Thoracic aorta (tissue), 2 donors: ENCODE results near the gene PEX3. TPM values are rescaled to one million over a fixed set of nuclear protein-coding genes. Genes with fewer than 3 reads are reported as not detected.

Experiments
- ATAC-seq: fragments of 150-250 bp; one replicate; pipeline ENCODE4 v1.8.0; 2017; ENCODE audit warnings: low read depth; ENCODE audit not compliant: insufficient number of reproducible peaks, low FRiP score
- DNase-seq: peaks from one replicate; pipeline ENCODE4 v3.0.0-alpha.2; 2020; ENCODE audit warnings: low spot score
- H3K27ac ChIP-seq, 2 donors: fragments of 200-600 bp; sonication (generic); 1 replicate in 1 of 2; 2 replicates in 1 of 2; pipeline ENCODE4 v1.5.1; 2016; ENCODE audit warnings: mild to moderate bottlenecking in 2 of 2, moderate library complexity in 2 of 2
- H3K27me3 ChIP-seq: fragments of 200-600 bp; sonication (generic); replicated peaks from 2 replicates; pipeline ENCODE4 v1.6.0; 2016; ENCODE audit warnings: mild to moderate bottlenecking; ENCODE audit not compliant: insufficient read depth
- H3K36me3 ChIP-seq: fragments of 200-600 bp; sonication (generic); one replicate; pipeline ENCODE4 v1.5.1; 2016
- H3K4me1 ChIP-seq, 2 donors: fragments of 200-600 bp; sonication (generic); 1 replicate in 1 of 2; 2 replicates in 1 of 2; pipeline versions ENCODE4 v1.5.1 to v1.6.0; 2016; ENCODE audit warnings: low read depth in 2 of 2, mild to moderate bottlenecking in 1 of 2; ENCODE audit not compliant: control insufficient read depth in 1 of 2
- H3K4me3 ChIP-seq: fragments of 200-600 bp; sonication (generic); 2 replicates; pipeline ENCODE4 v1.5.1; 2016; ENCODE audit warnings: mild to moderate bottlenecking
- H3K9me3 ChIP-seq: fragments of 200-600 bp; sonication (generic); 2 replicates; pipeline ENCODE4 v1.5.1; 2016
- CTCF ChIP-seq: fragments of 200-600 bp; sonication (generic); IDR thresholded peaks from one replicate; pipeline ENCODE4 v1.5.1; 2019; ENCODE audit warnings: antibody characterized with exemption
- total RNA-seq, 2 donors: library from RNA; depleted of rRNA; stranded (reverse); fragments of >200 nt; gene quantifications; one replicate each; pipeline versions ENCODE4 v1.1.0 to v1.2.3, GENCODE V29; 2016

Gene PEX3
- total RNA-seq, 2 donors from 2014 or later: 11.4 to 16.2 TPM

DNA sequence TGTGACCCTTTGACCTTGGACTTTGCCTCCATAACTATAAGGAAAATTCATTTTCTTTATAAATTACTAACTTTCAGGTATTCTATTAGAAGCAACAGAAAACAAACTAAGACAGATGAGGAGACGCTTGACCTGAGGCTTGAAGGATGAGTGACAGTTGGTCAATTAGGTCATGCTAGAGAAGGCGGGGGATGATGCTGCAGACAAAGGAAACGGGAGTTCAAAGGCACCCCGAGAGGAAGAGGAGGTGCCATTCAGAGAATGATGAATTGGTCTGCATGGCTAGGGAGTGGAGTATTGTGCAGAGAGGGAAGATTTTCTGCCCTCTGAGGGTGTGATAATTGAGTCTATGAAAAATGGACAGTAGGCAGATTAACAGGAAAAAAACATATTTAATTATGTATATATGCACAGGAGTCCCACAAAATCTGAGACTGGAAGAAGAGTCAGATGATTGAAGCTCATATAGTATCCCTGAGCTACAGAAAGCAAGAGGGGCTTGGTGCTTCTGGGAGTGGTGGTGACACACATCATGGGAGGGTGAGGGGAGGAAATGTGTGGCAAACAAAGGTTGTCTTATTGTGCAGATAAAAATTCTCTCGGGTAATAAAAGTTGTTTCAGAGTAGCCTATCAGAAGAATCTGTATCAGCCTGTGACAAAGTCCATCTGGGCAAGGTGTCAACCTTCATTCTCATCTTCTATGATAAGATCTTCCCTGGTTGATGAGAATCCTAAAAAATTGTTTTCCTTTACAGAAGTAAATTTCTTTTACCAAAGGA, 81.3 kb downstream of the PEX3 start:
- Histone ChIP-seq H3K36me3 (no peaks in the 10 kb centered on the region), H3K27ac (no peak overlapping the region), H3K27me3 (no peaks in the 10 kb centered on the region), H3K4me1 (peaks cover 0 to 3% of the 10 kb centered on the region in 2 donors), H3K4me3 (no peak overlapping the region), H3K9me3 (no peaks in the 10 kb centered on the region)
- ATAC-seq (no peak), DNase-seq (no peak)
- TF ChIP-seq CTCF: no peak

- H3K36me3 ChIP-seq: no peaks in the 10 kb centered on the region
- no peaks in the 10 kb centered on the region for H3K27me3 ChIP-seq
- no peak overlapping the region for H3K4me3 ChIP-seq
- no peak for TF ChIP-seq CTCF
- H3K9me3 ChIP-seq: no peaks in the 10 kb centered on the region
- peaks cover 5 to 11% of the 10 kb centered on the region in 2 donors for H3K4me1 ChIP-seq
- no peak overlapping the region for H3K27ac ChIP-seq
- DNase-seq (no peak), ATAC-seq (no peak)
Measured at GRCh38 chr6:143535189-143535614, 84.6 kb downstream of the PEX3 start.

DNA sequence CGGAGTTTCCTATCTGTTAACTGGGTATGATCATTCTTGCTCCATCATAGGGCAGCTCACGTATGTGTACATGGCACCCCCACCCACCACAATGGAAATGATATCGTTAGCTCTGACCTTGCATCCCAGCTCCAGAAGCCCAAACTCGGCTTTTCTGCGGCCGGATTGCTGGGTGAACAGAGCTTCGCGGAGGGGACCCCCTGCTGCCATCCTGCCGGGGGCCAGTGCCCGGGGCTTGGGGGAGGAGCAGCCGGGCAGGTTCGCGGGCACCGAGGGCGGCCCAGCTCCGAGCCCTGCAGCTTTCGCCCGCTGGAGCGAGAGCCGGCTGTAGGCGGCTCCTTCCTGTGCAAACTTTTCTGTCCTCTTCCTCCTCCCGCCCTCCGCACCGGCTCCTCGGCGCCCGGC, 85.9 kb downstream of the PEX3 start:
- no peak for TF ChIP-seq CTCF
- H3K9me3 ChIP-seq: no peaks in the 10 kb centered on the region
- H3K27ac ChIP-seq: peak overlapping the region; percentile 55 to 63
- no peak for DNase-seq
- no peaks in the 10 kb centered on the region for H3K27me3 ChIP-seq
- ATAC-seq: peak; percentile 70
- peaks cover 5 to 11% of the 10 kb centered on the region in 2 donors for H3K4me1 ChIP-seq
- peak overlapping the region; percentile 81 for H3K4me3 ChIP-seq
- no peaks in the 10 kb centered on the region for H3K36me3 ChIP-seq

DNA sequence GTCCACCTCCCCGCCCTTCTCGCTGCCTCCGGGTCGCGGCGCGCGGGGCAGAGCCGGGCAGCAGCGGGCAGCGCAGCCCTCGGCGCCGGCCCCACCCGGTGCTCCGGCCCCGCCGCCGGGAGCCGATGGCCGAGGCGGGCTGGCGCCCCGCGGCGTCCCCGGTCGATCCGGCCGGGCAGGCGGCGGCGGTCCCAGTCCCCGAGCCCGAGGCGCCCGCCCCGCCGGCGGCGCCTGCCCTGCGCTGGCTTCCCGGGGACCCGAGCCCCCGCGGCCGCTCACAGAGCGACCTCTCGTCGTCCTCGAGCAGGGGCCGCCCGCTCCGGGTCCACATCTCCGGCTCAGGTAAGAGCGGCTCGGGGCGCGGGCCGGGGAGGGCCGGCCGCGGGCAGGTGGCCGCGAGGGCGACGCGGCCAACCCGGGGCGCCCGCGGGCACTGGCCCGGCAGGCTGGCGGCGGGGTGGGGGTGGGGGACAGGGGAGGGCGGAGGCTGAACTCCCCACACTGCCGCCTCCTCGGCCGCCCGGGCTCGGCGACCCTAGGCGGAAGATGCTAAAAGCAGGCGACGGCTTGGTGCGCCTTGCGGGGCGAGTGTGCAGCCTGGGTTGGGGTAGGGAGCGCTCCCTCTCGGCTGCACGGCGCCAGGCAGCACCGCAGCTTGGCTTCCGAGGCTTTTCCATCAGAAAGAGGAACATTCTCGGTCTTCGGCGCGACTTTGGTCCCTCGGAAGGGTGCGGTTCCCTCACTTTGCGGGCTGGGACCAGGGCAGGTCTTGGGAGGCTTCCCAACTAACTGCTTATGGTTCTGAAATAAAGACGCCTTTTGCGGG, 86.5 kb downstream of the PEX3 start:
- peak; percentile 49 for TF ChIP-seq CTCF
- ATAC-seq: no peak
- no peaks in the 10 kb centered on the region for H3K9me3 ChIP-seq
- DNase-seq: no peak
- H3K36me3 ChIP-seq: no peaks in the 10 kb centered on the region
- H3K27me3 ChIP-seq: no peaks in the 10 kb centered on the region
- peak overlapping the region; percentile 61 to 63 for H3K27ac ChIP-seq
- H3K4me3 ChIP-seq: peak overlapping the region; percentile 81
- peaks cover 5 to 11% of the 10 kb centered on the region in 2 donors for H3K4me1 ChIP-seq

DNA sequence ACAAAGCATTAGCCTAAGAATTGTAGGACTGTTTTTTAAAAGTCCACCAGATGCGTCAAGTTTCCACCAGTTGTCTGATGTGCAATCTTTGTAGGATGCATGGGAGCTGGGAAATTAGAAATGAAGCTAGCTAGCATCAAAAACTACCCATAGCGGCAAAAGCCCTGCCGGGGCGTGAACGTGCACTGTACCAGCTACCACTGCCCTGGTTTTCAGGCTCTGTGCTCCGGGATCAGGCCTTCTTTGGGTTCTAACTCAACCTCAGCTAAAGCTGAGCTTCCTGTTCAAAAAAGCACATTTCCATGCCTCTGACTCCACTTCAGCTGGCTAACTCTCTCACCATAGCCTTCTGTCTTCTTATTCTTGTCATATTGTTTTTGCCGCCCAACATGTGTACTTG, 87.8 kb downstream of the PEX3 start:
- Histone ChIP-seq H3K27ac (no peak overlapping the region), H3K9me3 (no peaks in the 10 kb centered on the region), H3K36me3 (no peaks in the 10 kb centered on the region), H3K4me1 (peaks cover 5 to 11% of the 10 kb centered on the region in 2 donors), H3K27me3 (no peaks in the 10 kb centered on the region), H3K4me3 (no peak overlapping the region)
- TF ChIP-seq CTCF: no peak
- ATAC-seq (no peak), DNase-seq (no peak)
